SK-N-SH (cell line): ENCODE measurements around the gene THSD8.
A peak's percentile ranks its signal among the peaks of the same experiment; 100 is the strongest.

Source experiments
- CHD2 ChIP-seq: fragments of 150-350 bp; IDR thresholded peaks from 2 replicates; pipeline ENCODE4 v1.6.1; 2018; ENCODE audit warnings: low read length; ENCODE audit not compliant: partially characterized antibody
- CTCF ChIP-seq: fragments of 200-600 bp; sonication (generic); IDR thresholded peaks from 2 replicates; pipeline ENCODE4 v1.6.1; 2017; ENCODE audit warnings: antibody characterized with exemption, mild to moderate bottlenecking, moderate library complexity
- IRF3 ChIP-seq: fragments of 150-350 bp; IDR thresholded peaks from 2 replicates; pipeline ENCODE4 v1.6.1; 2016; ENCODE audit warnings: mild to moderate bottlenecking, low read depth, low read length
- MXI1 ChIP-seq: IDR thresholded peaks from 2 replicates; pipeline ENCODE4 v1.6.1; 2012; ENCODE audit warnings: mild to moderate bottlenecking, low read depth, low read length, improper control_type of control experiment

GRCh38 chr19:12788682-12789097 is 13.2 kb upstream of the THSD8 start:
- TF ChIP-seq IRF3: no peak
- peak; percentile 95 for TF ChIP-seq CHD2
- no peak for TF ChIP-seq CTCF
- no peak for TF ChIP-seq MXI1
